HG03095 (cell line): ENCODE data around the gene GABRA5.
"Not testable (repeated sequence)": the region's sequence is repeated elsewhere in the genome, so short reads cannot be mapped to it uniquely, and the experiment has no call there.

Source experiments
- ATAC-seq: cut with Tn5 transposase; IDR thresholded peaks from one replicate; pipeline ENCODE4 v1.9.1; 2021; ENCODE audit warnings: moderate library complexity; ENCODE audit not compliant: unreplicated experiment

Gene GABRA5

DNA sequence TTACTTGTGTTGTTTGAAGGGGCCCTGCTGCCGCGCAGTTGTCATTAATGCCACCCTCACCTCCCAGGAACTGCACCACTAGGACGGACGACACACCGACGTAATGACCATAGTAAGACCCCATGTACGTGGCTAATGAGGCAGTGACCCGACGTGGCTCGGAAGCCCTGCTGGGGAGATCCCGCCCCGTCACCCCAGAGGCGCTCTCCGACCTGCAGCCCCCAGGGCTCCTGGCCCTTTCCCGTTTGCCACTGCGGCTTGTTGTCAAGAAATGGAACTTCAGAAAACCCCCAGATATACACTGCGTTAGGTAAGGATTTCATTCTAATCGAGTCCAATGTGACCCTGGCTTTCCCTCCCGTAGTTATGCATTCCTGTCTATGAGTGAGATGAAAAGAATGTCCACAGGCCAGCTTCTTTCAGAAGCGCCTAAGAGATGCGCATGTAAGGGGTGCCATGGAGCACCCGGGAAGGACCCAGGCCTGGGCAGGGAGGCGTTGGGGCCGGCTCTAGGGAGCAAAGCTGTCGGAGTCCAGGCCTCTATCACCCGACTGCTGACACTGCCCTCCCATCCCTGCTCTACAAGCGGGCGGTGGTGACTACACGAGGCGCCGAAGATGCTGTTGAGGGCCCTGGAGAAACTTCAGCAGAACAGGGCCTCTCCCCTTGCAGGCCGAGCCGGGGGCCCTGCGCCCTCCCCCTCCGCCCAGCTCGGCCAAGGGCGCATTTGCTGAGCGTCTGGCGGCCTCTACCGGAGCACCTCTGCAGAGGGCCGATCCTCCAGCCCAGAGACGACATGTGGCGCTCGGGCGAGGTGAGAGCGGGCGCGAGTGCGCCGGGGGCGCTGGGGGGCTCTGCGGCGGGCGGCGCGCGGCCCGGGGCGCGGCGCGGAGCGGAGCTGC, at the start of gene GABRA5:
Gene GABRA5, plus strand, starts transcription at position 765 of the 902 bp plus-strand sequence. CDS start 2,187 bp downstream, outside the sequence.
- no peak for ATAC-seq

DNA sequence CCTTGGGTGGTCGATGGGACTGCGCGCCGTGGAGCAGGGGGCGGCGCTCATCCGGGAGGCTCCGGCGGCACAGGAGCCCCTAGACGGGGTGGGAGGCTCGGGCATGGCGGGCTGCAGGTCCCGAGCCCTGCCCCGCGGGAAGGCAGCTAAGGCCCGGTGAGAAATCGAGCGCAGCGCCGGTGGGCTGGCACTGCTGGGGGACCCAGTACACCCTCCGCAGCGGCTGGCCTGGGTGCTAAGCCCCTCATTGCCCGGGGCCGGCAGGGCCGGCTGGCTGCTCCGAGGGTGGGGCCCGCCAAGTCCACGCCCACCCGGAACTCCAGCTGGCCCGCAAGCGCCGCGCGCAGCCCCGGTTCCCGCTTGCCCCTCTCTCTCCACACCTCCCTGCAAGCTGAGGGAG, 35.7 kb upstream of the GABRA5 start:
- not testable (repeated sequence) for ATAC-seq

DNA sequence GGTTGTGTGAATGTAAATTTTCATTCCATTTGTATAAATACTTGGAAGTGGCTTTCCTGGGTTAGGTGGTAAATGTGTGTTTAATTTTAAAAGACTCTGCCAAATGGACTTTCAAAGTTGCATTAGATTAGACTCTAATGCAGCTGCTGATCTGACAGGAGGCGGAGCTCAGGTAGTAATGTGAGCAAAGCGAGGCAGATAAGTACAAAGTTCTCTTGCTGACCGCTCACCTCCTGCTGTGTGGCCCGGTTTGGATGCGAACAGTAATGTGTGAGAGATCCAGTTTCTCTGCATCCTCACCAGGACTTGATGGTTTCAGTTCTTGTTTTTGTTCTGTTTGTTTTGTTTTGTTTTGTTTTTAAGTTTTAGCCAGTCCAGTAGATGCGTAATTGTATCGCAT, 34.9 kb upstream of the GABRA5 start:
- ATAC-seq = no peak

DNA sequence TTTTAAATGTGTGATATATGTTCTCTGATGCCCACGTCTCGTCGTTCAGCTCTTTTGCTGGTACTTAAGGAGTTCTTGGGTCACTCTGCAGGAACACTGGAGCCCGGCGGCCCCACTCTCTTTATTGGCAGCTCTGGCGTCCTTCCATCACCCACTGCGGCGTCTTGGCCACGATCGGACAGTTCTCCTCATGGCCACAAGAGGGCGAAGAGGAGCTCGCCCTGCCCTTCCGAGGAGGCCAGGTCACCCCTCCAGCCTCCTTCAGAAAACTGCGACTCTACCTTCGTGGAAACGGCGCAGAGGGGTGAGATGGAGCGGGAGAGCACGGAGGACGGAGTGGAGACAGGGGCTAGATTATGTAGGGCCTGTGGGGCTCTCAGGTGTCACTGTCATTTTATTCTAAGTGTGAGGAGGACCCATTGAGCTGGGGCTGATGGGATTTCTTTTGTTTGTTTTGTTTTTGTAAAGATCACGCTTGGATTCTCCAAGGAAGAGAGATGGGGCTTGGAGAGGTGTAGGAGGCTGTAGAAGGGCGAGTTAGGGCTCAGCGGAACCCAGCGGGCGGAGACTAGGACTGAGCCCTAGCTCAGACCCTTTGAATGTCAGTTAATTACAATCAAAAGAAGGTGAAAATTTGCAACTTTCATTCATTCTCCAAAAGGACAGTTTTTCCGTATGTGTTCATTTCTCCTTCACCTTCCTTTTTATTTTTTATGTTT, 28.0 kb upstream of the GABRA5 start:
- no peak for ATAC-seq

DNA sequence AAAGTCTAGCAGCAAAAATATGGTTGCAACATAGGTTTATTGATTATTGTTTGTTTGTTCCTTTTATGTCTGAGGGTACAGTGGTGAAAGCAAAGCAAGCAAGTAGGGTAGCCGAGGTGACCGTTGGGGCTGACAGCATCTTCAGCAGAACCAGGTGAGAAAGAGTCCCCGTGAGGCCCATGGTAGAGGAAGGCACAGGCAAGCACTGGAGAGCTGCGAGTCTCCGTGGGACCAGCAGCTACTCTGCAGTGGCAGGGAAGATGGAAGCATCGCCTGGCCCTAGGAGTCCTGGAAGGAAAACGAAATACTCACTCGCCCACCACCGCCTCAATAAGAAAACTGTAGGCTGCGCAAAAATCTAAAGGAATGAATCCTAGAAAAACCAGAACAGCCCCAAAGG, 25.3 kb upstream of the GABRA5 start:
- ATAC-seq = no peak

DNA sequence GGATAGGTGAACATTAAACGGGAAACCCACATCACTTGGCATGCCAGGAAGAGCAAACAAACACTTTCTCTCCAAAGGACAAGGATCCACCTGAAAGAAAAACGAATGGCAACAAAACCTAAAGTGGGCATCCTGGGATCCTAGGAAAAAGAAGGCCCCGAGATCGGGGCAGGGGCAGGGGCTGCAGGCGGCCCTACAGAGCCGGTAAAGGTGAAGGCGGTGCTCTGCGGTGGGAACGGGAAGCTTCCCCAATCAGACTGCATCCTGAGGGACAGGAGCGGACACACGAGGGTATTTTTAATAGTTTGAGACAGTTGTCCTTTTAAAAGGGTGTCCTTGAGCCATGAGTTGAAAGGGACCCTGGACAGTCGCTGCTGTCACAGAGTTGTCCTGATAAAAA, 24.9 kb upstream of the GABRA5 start:
- no peak for ATAC-seq

DNA sequence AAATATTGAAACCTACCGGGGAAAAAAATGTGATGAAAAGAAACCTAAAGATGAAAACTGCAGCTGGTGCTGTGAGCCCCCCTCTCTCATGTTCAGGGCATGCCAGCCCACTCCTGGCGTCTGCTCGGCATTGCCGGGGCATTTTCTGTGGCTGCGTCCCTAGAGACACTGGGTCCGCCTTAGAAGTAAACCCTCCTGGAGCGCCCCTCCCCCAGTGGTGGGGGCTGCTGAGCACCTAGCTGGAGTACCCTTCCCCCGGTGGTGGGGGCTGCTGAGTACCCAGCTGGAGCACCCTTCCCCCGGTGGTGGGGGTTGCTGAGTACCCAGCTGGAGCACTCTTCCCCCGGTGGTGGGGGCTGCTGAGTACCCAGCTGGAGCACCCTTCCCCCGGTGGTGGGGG, 24.5 kb upstream of the GABRA5 start:
- no peak for ATAC-seq

DNA sequence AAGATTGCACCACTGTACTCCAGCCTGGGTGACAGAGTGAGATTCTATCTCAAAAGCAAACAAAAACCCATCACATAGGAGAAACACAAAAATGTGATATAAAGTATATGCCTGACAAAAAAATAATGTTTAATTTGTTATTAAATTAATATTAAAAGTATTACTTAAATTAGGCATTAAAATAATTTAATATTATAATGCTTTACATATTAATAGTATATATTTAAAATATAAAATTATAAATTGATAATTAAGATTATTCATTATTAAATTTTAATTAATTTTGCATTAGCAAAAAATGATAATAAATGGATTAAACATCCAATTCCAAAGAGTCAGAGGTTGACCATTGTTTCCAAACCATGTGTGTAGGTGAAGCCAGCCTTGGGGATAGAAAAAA, 22.0 kb upstream of the GABRA5 start:
- no peak for ATAC-seq

DNA sequence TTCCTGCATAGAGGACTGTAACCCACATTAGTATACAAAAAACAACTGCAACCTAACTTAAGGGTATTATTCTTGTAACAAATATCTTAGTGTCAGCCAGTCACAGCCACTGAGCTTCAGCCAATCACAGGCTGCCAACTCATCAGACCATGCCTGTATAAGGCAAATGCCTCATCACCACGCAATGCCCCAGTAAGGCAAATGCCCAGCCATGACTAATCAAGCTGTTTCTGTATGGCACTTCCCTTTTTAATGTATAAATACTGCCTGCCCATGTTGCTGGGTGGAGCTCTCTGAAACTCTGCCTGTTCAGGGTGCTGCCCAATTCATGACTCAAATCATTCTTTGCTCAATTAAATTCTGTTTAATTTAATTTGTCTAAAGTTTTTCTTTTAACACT, 18.4 kb upstream of the GABRA5 start:
- ATAC-seq = no peak

DNA sequence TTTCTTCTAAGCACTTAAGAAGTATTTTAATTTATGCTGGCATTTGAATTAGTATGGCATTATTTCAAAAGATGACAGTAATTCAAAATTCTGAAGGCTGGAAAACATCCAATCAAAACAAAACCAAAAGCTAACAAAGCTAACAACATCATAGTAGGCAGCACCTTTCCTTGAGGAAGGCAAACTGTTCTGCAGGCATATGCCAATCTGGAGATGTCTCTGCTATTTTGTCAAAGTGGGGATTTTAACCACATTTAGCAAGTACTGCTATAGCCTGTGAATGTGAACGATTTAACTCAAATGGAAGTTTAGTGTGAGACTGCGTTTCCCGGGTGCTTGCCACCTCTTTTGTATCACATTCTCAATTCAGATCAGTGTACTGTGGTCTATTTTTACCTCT, 16.7 kb upstream of the GABRA5 start:
- ATAC-seq = no peak

DNA sequence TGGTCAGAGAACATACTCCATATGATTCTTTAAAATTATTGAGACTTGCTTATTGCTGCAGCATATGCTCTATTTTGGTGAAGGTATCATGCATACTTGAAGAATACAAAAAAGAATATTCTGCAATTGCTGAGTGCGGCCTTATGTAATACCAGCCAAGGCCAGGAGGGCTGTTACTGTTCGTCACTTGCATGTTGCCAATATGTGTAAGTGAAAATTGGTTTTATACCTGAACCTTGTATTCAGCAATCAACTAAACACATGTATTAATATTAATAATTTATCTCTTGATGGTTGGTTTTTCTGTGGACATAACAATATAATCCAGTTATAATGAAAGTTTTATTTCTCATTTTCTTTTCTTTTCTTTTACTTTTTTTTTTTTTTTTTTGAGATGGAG, 13.9 kb upstream of the GABRA5 start:
- ATAC-seq = no peak

DNA sequence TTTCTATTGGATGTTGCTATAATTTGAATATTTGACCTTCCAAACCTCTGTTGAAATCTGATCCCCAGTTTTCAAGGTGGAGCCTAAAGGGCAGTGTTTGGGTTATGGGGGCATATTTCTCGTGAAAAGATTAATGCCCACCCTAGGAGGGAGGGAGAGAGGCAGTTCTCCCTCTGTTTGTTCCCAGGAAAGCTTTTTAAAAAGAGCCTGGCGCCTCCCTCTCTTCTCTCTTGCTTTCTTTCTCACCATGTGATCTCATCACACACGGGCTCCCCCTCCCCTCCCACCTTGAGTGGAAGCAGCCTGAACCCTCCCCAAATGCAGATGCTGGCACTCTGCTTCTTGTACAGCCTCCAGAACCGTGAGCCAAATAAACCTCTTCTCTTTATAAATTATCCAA, 12.4 kb upstream of the GABRA5 start:
- ATAC-seq = no peak

DNA sequence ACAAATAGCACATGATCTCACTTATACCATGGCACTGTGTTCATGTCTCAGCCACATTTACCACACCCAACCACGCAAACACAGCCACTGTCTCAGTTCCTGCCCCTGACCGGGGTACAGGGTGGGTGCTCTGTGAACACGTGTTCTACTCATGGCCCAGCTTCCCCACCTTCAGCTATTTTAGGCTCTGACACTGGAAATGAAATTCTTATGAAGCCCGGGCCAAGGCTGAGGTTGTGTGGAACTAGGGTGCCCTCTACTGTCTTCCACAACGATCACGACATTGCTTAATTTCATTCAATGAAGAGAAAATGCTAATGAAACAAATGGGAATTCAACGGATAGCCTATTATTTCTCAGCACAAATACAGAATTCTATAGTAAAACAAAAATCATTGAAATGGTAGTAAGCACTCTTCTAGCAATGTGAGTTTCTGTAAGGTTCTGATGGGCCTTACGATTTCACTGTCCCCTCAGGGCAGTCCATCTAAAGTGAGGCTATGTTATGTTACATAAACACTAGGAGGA, 2.1 kb upstream of the GABRA5 start:
- ATAC-seq = no peak

DNA sequence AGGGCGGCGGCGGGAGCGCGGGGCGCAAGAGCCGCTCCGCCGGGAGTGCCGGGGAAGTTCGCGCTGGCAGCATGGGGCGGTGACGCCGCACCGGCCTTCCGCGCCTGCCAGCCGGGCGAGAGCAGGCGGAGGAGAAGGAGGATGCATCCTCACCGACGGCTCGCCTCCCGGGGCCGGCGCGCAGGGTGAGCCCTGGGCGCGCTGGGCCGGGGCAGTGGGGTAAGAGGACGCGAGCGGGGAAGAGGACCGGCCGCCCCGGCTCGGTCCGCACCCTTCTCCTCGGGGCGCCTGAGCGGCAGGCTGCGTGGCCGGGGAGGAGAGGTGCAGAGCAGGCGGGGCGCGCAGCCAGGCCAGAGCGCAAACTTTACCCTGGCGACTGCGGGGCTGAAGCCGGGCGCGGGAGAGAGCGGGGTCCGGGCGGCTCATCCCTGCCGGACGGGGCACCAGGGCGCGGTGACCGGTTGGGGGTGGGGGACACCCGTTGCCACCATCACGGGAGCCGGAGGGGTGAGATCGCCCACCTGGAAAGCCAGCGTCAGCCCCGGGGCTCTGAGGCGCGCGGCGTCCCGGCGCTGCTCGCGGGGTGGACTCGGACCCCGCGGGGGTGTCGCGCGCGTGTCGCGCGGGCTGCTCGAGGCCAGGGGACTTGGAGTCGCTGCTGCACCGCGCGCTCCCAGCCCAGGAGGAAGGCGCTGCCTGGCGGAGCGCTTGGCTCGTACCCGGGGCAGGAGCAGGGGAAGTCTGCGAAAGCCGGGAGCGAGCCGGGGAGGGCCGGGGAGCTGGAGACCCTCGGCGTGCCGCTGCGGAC, 542 bp downstream of the GABRA5 start:
- no peak for ATAC-seq

DNA sequence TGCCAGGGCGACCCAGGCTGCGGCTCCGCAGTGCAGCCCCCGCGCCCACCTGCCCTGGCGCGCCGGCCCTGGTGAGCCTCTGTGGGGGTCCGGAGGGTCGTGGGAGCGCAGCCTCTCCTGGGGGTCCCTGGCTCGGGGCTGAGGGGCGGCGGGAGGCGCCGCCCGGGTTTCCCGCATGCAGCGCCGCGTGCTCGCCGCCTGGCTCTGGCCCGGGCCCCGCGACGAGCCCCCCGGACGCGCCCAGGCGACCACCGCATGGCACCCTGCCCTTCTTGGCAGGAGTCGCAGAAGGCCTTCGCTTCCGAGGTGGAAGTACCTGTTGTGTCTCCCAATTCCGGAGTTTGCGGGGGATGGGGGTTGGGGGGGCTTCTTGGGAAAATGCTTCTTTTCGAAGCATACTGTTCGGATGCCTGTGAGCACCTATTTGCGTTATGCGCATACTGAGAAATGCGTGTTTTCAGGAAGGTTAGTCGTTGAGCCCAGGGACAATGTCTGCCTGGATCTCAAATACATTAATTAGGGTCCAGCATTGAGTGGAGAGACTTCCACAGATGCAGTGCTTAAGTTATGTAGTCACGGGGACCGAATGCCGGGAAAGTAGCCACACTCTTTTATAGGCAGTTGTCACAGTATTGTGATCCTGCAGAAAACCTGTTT, 1.3 kb downstream of the GABRA5 start:
- no peak for ATAC-seq

DNA sequence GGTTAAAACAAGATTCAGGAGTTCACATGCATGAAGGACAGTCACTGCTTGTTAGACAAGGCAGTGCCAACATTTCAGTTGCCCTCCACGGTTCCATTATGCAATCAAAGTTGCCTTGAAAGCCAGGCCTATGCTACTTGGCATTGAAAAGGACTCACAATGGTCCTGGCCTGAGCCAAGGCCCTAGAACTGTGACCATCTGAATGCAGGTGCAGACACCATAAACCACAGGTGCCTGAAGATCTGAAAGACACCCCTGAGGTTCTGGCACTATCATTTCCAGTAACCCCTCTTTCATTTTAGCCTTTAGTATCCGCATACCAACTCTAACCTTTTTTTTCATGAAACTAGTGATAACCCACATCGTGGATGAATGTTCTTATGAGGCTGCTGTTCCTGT, 2.8 kb downstream of the GABRA5 start:
- no peak for ATAC-seq

DNA sequence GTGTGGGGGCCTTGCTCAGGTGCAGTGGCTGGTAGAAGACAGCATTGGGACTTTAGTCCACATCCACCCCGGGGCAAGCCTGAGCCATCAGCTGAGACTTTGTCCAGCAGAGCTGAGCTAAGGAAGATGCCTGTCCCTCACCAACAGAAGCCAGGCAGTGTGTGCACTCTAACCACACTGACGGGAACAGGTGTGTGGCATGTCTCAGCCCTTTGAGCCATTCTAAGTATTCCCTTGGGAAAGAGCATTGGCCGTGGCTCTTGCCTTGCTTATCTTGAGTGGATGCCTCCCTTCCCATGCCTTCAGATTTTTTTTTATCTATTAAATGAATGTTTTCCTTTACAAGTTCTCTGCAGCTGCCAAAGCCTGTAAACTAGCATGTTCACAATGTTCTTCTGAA, 3.5 kb downstream of the GABRA5 start:
- ATAC-seq = no peak

DNA sequence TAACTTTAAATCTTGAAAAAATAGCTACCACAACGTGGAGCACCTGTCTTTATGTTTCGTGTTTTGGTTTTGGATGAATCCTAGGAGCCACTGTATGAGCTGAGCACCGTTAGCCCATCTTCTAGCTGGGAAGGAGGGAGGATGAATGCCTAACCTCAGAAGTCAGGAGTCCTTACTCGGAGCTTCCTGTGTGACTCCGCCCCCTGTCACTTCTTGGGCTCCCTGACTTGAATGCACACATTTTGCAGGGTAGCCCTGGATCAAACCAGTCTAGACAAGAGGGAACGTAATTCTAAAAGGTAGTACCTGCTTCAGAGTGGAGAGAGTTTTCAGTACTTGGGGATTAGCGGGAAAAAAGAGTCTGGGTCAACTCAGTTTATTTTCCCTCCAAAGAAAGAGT, 5.3 kb downstream of the GABRA5 start:
- ATAC-seq = no peak

DNA sequence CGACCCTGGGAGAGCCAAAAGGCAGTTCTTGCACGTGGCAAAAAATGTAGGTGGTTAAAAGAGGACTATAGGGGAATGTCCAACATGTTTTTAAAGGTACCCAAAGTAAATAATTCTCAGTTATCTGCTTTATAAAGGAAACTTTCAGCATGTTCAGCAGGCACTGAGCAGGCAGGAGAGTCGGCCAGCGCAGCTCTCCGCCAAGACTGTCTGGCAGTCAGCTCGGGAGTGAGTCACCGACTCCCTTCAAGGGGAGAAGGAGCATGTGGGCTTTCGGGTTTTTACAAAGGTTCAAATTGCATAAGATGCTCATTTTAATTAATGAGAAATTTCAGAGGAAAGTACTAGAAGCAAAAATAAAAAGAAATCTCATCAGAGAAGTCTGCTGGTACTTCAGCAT, 7.0 kb downstream of the GABRA5 start:
- ATAC-seq = no peak

DNA sequence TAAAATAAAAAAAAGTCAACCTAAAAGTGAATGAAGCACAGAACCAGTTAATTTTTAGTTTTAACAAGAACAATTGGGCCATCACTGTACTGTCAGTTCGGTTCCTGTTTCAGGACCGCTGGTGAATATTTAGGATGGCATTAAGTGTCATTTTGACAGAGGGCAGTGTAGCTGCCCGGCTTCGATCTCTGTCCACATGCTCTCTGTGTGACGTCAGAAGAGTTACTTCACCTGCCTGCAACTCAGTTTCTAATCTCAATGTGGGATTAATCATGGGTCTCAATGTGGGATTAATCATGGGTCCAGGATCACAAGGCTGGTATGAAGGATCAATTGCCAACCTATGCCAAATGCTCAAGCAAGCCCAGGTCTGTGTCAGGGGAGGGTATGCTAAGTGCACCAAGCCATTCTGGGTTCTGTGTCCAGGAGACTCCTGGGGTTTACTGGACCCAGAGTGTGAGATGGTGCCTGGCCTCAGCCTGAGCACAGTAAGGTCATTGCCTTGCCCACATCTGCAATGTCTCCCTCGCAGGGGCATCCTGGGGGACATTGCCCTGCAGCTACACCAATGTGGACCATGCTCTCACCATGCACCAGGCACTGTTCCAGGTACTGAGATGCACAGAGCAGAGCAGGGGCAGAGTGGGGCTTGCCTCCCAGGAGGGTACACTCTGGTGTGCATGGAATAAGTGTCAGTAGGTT, 8.1 kb downstream of the GABRA5 start:
- no peak for ATAC-seq
